ENCODE results near the gene ZNF134.

The ZNF134 gene

GRCh38 chr19:57641715-57642234 lies 27.7 kb downstream of the ZNF134 start:
- DNase-seq (ENCODE audit: low read depth in 2 of 2), result no peak

GRCh38 chr19:57642396-57643046 lies 28.5 kb downstream of the ZNF134 start:
- DNase-seq (ENCODE audit: low read depth in 2 of 2), result no peak

- DNase-seq (ENCODE audit: low read depth in 2 of 2), result no peak
These were observed 29.7 kb downstream of the ZNF134 start for GRCh38 chr19:57643734-57644133.

GRCh38 chr19:57648331-57649003 lies 34.4 kb downstream of the ZNF134 start:
- DNase-seq (ENCODE audit: low read depth in 2 of 2), result no peak

- no peak for DNase-seq (ENCODE audit: low read depth in 2 of 2)
These were observed 37.6 kb downstream of the ZNF134 start for GRCh38 chr19:57651654-57651996.

GRCh38 chr19:57653689-57654088 lies 39.6 kb downstream of the ZNF134 start:
- DNase-seq (ENCODE audit: low read depth in 2 of 2), result no peak

- no peak for DNase-seq (ENCODE audit: low read depth in 2 of 2)
These were observed 41.4 kb downstream of the ZNF134 start for GRCh38 chr19:57655443-57655842.

- DNase-seq (ENCODE audit: low read depth in 2 of 2), result no peak
These were observed 42.3 kb downstream of the ZNF134 start for GRCh38 chr19:57656346-57656745.

GRCh38 chr19:57664269-57665127 lies 50.5 kb downstream of the ZNF134 start:
- no peak for DNase-seq (ENCODE audit: low read depth in 2 of 2)

- DNase-seq (ENCODE audit: low read depth in 2 of 2), result no peak
These were observed 51.3 kb downstream of the ZNF134 start for GRCh38 chr19:57665261-57665806.

- DNase-seq (ENCODE audit: low read depth in 2 of 2), result no peak
These were observed 53.2 kb downstream of the ZNF134 start for GRCh38 chr19:57667228-57667627.

- no peak for DNase-seq (ENCODE audit: low read depth in 2 of 2)
These were observed 54.6 kb downstream of the ZNF134 start, which contains the start of gene ZSCAN4 for GRCh38 chr19:57668635-57669034. Gene ZSCAN4, plus strand, starts transcription at chr19:57668935. Its CDS starts 7,211 bp downstream, at chr19:57676146.

- no peak for DNase-seq (ENCODE audit: low read depth in 2 of 2)
These were observed 57.3 kb downstream of the ZNF134 start for GRCh38 chr19:57671124-57671895.

GRCh38 chr19:57672466-57672865 lies 58.4 kb downstream of the ZNF134 start:
- no peak for DNase-seq (ENCODE audit: low read depth in 2 of 2)
